ENCODE data around the gene PLAU.

Gene PLAU

GRCh38 chr10:73873142-73873837, 37.6 kb upstream of the PLAU start:
- DNase-seq (ENCODE audit: low read depth), result no peak
- peak overlapping the region; percentile 34 for H3K4me3 ChIP-seq (ENCODE audit: low read length)
- TF ChIP-seq CTCF (IDR thresholded peaks at IDR 0.05; ENCODE audit: insufficient read depth, low read depth, low read length, missing control alignments), result no peak

- no peak for TF ChIP-seq CTCF (IDR thresholded peaks at IDR 0.05; ENCODE audit: insufficient read depth, low read depth, low read length, missing control alignments)
- H3K4me3 ChIP-seq (ENCODE audit: low read length), result peak overlapping the region; percentile 50
- DNase-seq (ENCODE audit: low read depth), result no peak
These were observed 37.1 kb upstream of the PLAU start for GRCh38 chr10:73873838-73874215.

- peak within 1 kb of the TSS; percentile 50 for H3K4me3 ChIP-seq (ENCODE audit: low read length)
- peak; percentile 90 for DNase-seq (ENCODE audit: low read depth)
- no peak for TF ChIP-seq CTCF (IDR thresholded peaks at IDR 0.05; ENCODE audit: insufficient read depth, low read depth, low read length, missing control alignments)
These were observed 36.4 kb upstream of the PLAU start, which contains the start of gene CAMK2G for GRCh38 chr10:73874267-73875138. TSS of gene CAMK2G (minus strand) at chr10:73874555. CDS start at chr10:73874461, 94 bp downstream.

GRCh38 chr10:73875139-73875475, 35.8 kb upstream of the PLAU start:
- TF ChIP-seq CTCF (IDR thresholded peaks at IDR 0.05; ENCODE audit: insufficient read depth, low read depth, low read length, missing control alignments), result no peak
- DNase-seq (ENCODE audit: low read depth), result no peak
- H3K4me3 ChIP-seq (ENCODE audit: low read length), result no peak overlapping the region

- H3K4me3 ChIP-seq (ENCODE audit: low read length), result no peak overlapping the region
- DNase-seq (ENCODE audit: low read depth), result peak; percentile 49
- TF ChIP-seq CTCF (IDR thresholded peaks at IDR 0.05; ENCODE audit: insufficient read depth, low read depth, low read length, missing control alignments), result no peak
These were observed 34.8 kb upstream of the PLAU start for GRCh38 chr10:73876157-73876556.

- no peak for TF ChIP-seq CTCF (IDR thresholded peaks at IDR 0.05; ENCODE audit: insufficient read depth, low read depth, low read length, missing control alignments)
- no peak for DNase-seq (ENCODE audit: low read depth)
- H3K4me3 ChIP-seq (ENCODE audit: low read length), result no peak overlapping the region
These were observed 34.4 kb upstream of the PLAU start for GRCh38 chr10:73876566-73876965.

Data from epithelial cell of esophagus (primary cell).